ENCODE measurements around the gene CLMP.

CLMP gene, protein sequence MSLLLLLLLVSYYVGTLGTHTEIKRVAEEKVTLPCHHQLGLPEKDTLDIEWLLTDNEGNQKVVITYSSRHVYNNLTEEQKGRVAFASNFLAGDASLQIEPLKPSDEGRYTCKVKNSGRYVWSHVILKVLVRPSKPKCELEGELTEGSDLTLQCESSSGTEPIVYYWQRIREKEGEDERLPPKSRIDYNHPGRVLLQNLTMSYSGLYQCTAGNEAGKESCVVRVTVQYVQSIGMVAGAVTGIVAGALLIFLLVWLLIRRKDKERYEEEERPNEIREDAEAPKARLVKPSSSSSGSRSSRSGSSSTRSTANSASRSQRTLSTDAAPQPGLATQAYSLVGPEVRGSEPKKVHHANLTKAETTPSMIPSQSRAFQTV

DNA sequence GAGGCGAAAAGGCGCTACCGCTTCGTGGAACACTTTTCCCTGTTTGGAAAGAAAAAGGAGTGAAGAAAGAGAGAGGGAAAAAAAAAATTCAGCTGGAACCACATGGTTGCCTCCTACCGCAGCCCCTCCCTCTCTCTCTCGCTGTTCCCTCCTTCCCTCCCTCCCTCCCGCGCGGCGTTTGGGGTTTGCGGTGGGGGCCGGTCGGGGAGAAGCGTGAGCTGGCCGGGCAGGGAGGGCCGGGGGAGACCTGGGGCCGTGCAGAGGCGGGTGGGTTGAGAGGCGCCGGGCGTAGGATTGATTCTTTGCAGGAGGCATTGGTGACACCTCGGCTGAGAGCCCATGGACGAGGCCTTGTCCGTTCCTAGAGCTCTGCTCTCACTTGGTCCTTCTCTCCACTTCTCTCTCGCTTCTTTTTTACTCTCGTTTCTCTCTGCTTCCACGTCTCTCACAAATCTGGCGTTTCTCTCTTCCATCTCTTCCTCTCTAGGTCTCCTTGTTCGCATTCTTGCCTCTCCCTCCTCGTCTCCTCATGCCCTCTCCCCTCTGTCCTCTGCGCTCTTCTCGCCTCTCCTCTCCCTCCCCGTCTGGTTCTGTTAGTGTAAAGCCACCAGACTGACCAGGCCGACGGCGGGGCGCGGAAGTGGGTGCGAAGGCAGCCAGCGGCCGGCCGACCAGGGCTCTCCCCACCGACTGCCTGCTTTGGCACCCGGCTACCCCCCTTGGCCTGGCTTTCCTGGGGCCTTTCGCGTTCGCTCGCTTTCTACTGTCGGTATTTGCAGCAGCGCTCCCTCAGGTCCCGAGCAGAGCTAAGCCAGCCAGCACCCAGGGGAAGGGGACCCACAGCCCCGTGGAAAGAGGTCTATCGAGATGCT is at the start of gene CLMP:
Gene CLMP (minus strand): TSS at position 61 of the 872 bp plus-strand sequence. CDS start 308 bp downstream, outside the sequence.
- no peak for DNase-seq (ENCODE audit: low spot score)

DNA sequence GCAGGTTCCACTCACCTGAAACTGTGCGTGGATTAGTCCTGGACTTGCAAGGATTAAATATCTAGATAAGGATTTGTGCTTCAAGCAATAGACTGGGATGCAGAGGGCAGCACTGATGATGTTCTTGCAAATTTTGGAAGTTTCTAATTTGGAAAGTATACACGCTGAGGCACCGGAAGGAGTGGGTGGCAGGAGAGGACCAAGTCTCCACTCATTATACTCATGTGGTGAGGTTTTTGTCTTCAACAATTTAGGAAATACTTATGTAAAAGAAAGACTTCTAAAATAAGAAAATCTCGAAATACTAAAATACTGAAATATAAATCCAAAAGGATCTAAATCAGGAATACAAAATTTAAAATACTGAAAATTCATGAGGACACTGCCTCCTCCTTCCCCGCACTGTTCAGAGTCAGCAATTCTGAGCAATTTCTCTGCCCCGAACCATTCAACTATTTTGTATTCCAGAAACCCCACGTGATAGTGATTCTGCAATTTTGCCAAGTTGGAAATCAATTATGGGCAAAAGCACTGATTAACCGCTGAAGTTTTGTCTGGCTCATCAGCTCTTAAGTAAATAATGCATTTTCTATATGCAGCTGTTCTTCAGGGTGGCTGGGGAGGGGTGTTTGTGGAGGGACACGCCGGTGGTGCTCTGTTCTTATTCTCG is 47.0 kb upstream of the CLMP start:
- DNase-seq (ENCODE audit: low spot score): no peak

DNA sequence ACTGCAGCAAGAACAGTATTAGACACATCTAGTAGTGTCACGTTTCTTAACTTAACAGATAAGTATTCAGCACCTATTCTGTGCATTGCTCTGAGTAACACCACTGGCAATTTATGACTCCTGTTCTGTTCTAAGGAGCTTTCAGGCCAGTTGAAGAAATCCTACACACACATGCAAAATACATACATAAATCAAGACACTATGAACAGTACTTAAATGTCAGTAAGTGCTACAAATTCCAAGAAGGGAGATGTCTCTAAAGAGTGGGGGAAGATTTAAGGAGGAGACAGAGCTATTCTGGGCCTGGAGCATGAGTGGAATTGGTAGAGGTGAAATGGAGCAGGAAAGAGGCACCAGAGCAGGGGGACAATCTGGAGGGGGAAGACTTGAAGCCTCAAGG is 46.2 kb upstream of the CLMP start:
- DNase-seq (ENCODE audit: low spot score): no peak

DNA sequence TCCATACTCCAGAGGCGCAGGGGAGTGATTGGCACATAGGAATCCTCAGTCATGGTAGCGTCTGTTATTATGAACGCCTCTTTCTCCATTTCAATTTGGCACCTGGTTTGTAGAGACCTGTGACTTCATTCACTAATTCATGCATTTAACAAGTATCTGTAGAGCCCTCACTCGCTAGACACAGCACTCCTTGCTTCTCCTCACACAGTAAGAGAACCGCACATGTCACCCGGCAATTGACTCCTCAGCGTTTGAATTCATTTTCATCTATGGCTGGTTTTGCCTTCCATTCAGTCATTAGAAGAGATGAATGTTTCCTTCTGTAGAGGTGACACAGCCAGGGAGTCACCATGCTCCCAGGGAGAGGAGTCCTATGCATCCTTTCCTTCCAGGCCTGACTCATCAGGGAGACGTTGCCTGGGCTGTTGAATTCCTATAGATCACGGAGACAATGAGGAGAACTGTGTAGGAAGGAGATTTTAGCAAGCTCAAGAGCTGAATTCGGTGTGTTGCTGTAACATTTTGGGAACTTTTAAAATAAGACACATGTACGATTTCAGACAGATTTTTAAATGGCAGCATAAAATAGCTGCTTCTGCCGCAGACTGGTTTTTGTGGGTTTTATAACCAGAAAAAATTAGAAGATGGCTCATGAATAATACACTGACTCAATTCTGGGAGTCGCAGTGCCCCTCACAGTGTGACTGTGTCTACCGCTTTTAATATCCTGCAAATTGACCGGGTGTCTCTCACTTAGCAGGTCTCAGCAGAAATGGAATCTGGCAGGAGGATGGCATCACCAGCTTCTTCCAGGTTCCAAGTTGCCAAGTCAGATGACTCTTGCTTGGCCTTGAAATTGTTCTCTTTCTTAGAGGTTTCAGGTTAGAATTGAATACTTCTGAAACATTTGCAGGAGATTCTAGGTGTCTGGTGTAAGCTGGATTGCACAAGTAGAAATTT is 44.4 kb upstream of the CLMP start:
- DNase-seq (ENCODE audit: low spot score): no peak

DNA sequence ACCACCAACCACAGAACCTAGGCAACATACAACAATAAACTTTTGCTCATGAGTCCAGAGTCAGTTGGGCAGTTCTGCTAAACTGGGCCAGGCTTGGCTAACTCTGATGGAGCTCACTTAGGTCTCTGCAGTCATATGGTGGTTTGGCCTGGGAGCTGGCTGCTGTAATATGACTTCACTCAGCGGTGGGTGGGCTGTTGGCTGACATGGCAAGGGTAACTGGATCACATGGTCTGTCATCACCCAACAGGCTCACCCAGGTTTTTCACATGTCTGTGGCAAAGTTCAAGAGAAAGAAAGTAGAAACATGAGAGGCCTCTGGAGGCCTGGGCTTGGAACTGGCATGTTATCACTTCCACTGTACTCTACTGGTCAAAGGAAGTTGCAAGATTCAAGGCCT is 43.2 kb upstream of the CLMP start:
- DNase-seq (ENCODE audit: low spot score): no peak

DNA sequence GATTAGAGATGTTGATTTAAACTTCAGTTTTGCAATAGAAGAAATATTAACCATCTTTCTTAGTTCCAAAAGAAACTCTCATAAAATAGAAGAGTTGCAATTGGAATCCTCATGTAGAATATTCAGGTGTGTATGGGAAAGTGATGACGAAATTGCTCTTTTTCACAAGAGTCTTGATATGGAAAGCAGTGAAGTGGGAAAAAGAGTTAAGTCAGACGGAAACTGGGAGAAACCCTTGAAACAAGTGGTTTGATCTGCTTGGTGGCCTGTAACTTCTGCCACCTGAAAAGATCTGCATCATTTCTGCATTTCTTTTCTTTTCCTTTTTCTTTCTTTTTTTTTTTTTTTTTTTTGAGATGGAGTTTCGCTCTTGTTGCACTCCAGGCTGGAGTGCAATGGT is 41.8 kb upstream of the CLMP start:
- DNase-seq (ENCODE audit: low spot score): no peak

DNA sequence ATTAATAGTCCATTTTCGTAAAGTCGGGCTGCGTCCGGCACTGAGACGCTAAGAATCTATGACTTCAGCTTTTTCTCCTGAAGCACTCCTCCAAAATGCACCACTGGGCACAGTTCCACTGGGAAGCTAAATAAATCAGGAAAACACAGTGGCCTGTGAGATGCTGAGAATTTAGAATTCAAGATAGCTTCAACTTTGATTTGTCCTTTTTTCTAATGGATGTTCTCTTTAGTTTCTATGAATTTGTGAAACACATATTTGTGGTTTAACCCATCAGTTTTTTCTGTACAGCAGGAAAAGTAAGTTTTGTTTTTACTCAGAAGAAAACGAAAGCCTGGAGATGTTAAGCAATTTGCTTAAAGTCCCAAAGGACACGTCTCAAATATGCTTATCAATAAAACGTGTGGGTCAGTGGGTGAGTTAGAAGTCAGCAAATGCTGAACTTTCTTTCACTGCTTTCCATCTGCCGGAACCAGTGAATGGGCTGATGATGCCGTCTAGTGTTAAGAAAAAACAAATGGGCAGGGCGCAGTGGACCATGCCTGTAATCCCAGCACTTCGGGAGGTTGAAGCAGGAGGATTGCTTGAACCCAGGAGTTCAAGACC is 40.7 kb upstream of the CLMP start:
- no peak for DNase-seq (ENCODE audit: low spot score)

DNA sequence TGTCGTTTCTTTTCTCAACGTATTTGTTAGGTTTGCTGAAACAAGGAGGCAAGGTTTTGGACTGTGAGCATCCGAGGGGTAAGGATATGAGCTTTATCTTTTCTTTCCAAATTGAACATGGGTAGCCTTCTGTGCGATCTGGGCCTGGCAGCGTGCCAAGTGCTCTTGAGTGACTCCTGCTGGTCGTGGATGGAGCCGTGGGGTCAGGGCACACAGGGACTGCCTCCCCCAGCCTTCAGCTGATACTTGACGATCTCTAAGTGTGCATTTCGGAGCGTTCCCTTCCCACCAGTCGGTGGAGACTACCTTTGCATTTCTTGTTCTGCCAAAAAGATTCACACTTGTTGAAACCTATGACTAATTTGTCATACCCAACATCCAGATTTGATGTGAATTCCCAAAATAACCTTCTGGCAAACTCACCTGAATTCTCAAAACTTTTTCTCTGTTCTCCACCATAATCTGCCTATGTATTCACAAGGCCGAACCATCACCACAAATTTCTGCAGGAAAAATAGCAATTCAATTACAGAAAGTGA is 40.1 kb upstream of the CLMP start:
- DNase-seq (ENCODE audit: low spot score): peak; percentile 18

DNA sequence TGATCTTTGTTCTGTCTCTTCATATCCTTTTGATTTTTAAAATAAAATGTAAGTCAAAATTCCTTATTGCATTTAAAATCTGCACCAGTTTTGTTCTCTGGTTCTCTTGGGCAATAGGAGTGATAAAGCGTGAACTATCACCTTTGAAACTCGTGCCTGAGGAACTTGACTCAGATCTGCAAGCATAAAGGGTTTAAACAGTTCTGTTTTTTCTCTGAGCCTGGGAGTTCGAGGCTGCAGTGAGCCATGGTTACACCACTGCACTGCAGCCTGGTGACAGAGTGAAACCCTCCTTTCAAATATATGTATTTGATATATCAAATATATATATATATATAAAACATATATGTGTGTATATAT is 38.9 kb upstream of the CLMP start:
- DNase-seq (ENCODE audit: low spot score): no peak

DNA sequence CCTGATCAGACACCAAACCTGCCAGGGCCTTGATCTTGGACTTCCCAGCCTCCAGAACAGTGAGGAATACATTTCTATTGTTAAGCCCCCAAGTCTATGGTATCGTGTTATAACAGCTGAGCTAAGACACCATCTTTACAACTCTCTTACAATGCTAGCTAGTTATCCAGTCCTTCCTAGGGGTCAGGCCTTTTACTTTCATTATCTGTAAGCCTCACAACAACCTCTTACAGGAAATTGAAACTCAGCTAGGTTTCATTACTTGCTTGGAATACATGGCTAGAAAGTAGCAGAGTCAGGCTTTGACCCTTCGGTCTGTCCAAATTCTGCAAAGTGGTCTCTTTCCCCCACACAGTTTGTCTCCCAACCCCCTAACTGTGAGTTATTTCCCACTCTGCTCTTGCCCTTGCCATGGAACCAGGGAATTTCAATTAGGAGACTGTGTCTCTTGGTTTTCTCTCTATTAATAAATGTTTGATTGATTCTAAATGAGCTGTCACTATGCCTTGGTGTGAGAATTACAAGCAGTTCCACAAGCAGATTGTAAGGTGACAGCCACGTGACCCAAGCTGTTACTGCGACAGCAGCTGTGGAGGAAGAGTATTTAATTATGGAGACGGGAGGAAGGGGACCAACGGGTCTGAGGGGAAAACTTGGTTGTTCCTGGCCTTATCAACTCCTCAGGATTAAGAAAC is 38.4 kb upstream of the CLMP start:
- peak; percentile 11 for DNase-seq (ENCODE audit: low spot score)

DNA sequence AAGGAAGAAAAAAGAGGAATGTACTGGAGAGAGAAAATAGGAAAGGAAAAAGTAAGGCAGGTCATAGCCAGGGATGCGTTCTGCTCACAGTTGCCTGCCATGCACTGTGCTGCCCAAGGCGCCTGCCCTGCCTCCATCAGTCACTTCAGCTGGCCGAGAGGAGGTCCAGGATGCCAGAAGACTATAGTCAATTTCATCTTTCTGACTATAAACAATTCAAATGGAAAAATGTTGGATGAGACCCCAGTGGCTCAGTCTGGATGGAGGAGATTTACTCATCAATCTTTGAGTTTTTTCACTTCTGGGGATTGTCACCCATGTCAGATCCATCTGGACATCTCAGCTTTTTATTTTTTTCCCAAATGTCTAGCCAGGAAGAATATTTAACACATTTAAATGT is 36.7 kb upstream of the CLMP start:
- no peak for DNase-seq (ENCODE audit: low spot score)

DNA sequence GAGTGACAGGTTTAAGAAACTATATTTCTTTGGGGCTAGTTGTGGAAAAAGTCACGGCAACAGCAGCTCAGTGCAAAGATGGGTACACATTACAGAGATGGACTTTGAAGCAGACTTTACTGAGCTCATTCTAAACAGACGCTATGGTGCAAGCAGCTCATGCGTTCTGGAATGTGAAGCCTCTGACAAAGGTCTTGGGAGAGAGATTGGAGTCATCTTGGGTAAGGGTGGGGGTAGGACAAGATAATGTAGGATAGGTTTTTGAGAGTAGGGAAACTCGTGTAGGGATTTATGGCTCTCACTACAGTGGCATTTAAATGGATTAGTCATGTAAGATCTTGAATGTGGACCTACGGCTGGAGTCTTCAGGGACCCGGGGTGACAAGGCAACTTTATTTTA is 36.2 kb upstream of the CLMP start:
- no peak for DNase-seq (ENCODE audit: low spot score)

DNA sequence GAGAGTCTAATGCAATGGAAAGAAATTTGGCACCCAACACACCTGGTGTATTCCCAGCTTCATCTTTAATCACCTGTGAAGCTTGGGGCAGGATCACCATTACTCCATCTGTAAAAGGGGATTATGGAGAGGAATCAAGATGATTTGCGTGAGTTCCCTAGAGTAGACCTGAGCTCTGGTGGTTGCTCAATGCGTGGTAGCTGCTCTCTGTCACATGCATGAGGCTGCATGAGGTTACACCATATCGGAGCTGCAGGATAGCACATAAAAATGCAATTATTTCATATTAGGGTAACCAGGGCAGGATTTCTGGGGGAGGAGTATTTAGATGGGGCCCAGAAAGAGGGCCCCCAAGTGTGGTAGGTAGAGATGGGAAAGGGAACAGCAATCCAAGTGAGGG is 35.3 kb upstream of the CLMP start:
- DNase-seq (ENCODE audit: low spot score): no peak

DNA sequence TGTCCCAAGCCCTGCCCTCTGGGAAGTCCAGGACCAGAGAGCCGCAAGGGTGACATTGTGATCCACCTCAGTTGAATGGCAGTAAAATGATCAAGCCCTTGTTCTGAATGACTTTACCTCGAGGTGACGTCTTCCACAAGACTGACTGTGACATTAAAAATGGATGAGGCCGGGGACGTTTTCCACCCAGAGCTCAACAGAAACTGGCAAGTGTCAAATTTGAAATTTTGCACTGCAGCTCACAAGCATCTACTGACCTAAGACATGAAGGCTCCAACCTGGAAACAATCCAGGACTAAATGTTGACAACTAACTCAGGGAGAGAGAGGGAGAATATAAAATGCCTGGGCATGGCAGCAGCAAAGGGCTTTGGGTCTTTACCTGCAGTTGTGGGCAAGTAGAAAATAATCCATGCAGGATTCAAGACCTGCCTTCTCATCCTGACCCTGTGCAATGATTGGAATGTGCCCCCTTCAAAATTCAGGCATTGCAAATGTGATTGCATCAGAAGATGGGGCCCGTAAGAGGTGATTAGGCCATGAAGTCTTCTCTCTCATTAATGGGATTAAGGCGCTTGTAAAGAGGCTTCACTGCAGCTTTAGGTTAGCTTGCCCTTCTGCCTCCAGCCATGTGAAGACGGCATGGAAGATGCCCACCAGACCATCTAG is 33.6 kb upstream of the CLMP start:
- DNase-seq (ENCODE audit: low spot score): no peak

DNA sequence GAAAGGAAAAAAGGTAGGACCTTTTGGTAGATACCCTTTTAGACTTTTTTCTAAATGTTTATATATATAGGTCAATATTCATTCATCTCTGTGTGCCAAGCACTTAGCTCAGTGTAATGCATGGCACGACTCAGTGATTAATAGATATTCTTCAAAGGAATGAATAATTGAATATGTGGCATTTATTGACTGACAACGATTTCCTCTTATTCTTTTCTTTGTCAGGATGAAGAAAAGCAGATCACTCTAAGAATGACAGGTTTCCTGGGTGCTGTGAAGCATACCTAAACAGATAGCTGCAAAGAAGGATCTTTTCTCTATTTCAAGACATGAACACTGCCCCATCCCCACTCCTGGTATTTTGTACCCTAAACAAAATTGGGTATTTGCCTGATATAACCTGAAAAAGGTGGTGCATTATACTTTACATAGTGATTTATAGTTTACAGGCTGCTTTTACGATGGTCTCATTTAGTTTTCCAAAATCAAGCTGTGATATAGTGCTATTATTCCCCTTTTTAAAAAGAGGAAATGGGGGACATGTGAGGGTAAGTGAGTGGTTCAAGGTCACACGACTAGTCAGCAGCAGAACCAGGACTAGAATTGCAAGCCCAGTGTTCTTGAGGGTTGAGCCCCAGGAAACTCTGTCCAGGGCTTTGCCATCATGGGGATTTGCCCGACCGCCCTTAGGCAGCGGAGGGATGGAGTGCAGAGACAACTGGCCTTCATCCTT is 32.9 kb upstream of the CLMP start:
- no peak for DNase-seq (ENCODE audit: low spot score)

DNA sequence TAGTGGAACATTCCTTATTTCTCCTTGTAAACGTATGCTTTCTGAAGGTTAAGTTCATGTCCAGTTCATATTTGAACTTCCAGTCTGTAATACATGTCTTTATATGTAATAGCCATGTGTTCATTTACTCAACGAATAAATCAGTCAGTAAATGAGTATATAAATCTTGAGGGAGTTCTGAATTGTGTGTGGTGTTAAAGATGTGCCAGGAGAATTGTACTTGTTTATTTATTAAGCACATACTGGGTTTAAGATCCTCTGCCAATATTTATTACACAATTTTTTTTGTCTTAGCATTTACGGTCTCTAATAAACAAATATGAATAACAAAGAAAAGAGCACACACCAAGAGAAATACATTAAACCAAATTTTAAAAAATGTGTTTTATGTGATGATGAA is 26.5 kb upstream of the CLMP start:
- no peak for DNase-seq (ENCODE audit: low spot score)

DNA sequence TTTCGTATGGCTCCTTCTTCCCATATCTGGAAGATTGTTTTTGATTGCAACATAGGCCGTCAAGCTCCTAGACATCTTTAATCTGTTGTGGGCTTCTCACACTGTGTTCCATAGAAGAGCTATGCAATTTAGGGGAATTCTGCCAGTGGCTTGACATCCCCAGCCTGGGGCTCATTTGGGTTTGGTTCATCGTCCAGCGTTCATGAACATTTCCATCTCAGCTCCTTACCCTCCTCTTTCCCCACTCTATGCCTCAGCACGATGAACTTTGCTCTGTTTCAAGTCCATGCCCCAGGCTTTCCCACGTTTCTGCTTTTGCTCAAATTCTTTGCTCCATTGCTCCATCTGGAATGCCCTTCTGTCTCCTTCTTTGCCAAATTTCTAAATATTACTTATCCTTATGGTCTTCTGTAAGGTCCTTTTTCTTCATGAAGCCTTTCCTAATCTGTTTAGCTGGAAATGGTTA is 26.1 kb upstream of the CLMP start:
- no peak for DNase-seq (ENCODE audit: low spot score)

DNA sequence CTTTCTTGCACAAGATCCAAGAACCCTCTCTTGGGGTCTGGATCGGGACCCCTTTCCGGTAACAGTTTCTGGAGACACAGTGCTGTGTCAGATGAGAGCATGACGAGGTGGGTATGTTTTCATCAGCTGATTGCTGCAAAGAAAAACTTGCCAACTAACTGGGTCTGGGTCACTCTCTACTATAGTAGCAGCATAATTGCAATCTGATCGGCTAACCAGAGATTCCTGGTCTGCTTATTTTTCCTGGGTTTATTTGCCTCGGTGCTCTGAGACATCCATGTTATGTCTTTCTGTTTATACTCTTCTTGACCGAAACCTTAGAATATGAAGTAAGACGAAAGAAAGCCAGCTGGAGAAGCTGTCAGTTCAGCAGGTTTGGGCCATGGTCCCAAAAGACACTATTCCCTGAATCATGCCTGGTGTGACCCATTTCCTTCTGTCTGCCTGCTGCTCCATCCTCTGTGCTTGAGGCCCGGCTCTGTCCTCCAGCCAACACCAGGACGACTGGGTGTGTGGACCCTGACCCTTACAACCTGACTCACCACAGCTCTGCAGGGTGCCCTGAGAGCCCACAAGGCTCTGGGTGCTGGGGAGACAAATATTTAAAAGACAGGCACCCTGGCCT is 24.1 kb upstream of the CLMP start:
- no peak for DNase-seq (ENCODE audit: low spot score)

DNA sequence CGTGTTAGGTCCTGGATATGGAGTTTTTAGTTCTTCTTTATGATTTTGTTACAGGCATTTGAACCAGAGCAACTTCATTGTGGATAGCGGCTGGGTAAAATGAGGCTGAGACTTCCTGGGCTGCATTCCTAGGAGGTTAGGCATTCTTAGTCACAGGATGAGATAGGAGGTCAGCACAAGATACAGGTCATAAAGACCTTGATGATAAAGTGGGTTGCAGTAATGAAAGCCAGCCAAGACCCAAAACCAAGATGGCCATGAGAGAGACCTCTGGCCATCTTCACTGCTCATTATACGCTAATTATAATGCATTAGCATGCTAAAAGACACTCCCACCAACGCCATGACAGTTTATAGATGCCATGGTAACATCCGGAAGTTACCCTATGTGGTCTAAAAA is 23.4 kb upstream of the CLMP start:
- no peak for DNase-seq (ENCODE audit: low spot score)
